H9 (cell line): Measurements from ENCODE around the gene RPRD1B. TPM values are rescaled to one million over a fixed set of nuclear protein-coding genes. Genes with fewer than 3 reads are reported as not detected.

Source experiments
- DNase-seq: peaks from one replicate; pipeline ENCODE4 v3.0.0-alpha.2; 2017
- H2AFZ ChIP-seq: one replicate; pipeline ENCODE4 v1.6.1; 2013; ENCODE audit warnings: mild to moderate bottlenecking, low read length, control low read depth, moderate library complexity
- H2AK5ac ChIP-seq: 2 replicates; pipeline ENCODE4 v1.6.1; 2013; ENCODE audit warnings: low read length, control low read depth, mixed read lengths; ENCODE audit not compliant: insufficient read length
- H2BK120ac ChIP-seq: one replicate; pipeline ENCODE4 v1.6.1; 2013; ENCODE audit warnings: low read depth, mild to moderate bottlenecking, low read length, control low read depth, inconsistent platforms; ENCODE audit not compliant: poor library complexity, severe bottlenecking
- H2BK12ac ChIP-seq: 2 replicates; pipeline ENCODE4 v1.6.1; 2013; ENCODE audit warnings: low read length, control low read depth, mixed read lengths, low read depth; ENCODE audit not compliant: insufficient read length
- H2BK15ac ChIP-seq: 2 replicates; pipeline ENCODE4 v1.6.1; 2013; ENCODE audit warnings: low read depth, low read length, control low read depth
- H2BK20ac ChIP-seq: one replicate; pipeline ENCODE4 v1.6.1; 2013; ENCODE audit warnings: low read depth, mild to moderate bottlenecking, low read length, control low read depth, inconsistent platforms; ENCODE audit not compliant: poor library complexity, severe bottlenecking
- H2BK5ac ChIP-seq: 2 replicates; pipeline ENCODE4 v1.6.1; 2013; ENCODE audit warnings: low read length, control low read depth, mixed read lengths; ENCODE audit not compliant: insufficient read length
- H3K14ac ChIP-seq: 2 replicates; pipeline ENCODE4 v1.6.1; 2013; ENCODE audit warnings: low read length, control low read depth; ENCODE audit not compliant: insufficient read depth
- H3K18ac ChIP-seq: 2 replicates; pipeline ENCODE4 v1.6.1; 2013; ENCODE audit warnings: low read depth, mild to moderate bottlenecking, mixed read lengths, low read length, control low read depth; ENCODE audit not compliant: insufficient read length
- H3K23ac ChIP-seq: 2 replicates; pipeline ENCODE4 v1.6.1; 2013; ENCODE audit warnings: low read length, control low read depth, mixed read lengths, low read depth; ENCODE audit not compliant: insufficient read length
- H3K23me2 ChIP-seq: 2 replicates; pipeline ENCODE4 v1.6.1; 2013; ENCODE audit warnings: low read depth, mild to moderate bottlenecking, mixed read lengths, low read length, control low read depth; ENCODE audit not compliant: insufficient read length, poor library complexity, severe bottlenecking
- H3K27ac ChIP-seq: 2 replicates; pipeline ENCODE4 v1.5.1; 2013; ENCODE audit warnings: low read length, control low read depth, mixed read lengths, low read depth; ENCODE audit not compliant: insufficient read length
- H3K27me3 ChIP-seq: 2 replicates; pipeline ENCODE4 v1.6.1; 2013; ENCODE audit warnings: low read length, control low read depth, inconsistent platforms; ENCODE audit not compliant: insufficient read depth
- H3K4ac ChIP-seq: 2 replicates; pipeline ENCODE4 v1.6.1; 2013; ENCODE audit warnings: low read depth, mild to moderate bottlenecking, control low read depth, inconsistent platforms, low read length, moderate library complexity
- H3K4me1 ChIP-seq: 2 replicates; pipeline ENCODE4 v1.6.1; 2013; ENCODE audit warnings: low read length, control low read depth, inconsistent platforms; ENCODE audit not compliant: insufficient read depth
- H3K4me2 ChIP-seq: 2 replicates; pipeline ENCODE4 v1.6.1; 2013; ENCODE audit warnings: low read length, control low read depth, mixed read lengths; ENCODE audit not compliant: insufficient read length, insufficient read depth
- H3K56ac ChIP-seq: 2 replicates; pipeline ENCODE4 v1.6.1; 2013; ENCODE audit warnings: low read depth, mild to moderate bottlenecking, mixed read lengths, low read length, control low read depth; ENCODE audit not compliant: insufficient read length
- H3K79me1 ChIP-seq: 2 replicates; pipeline ENCODE4 v1.6.1; 2013; ENCODE audit warnings: low read depth, mild to moderate bottlenecking, moderate library complexity, low read length, control low read depth, inconsistent platforms; ENCODE audit not compliant: insufficient read depth, poor library complexity, severe bottlenecking
- H3K79me2 ChIP-seq: 2 replicates; pipeline ENCODE4 v1.6.1; 2013; ENCODE audit warnings: low read length, control low read depth, inconsistent platforms; ENCODE audit not compliant: insufficient read depth
- H3K9ac ChIP-seq: 2 replicates; pipeline ENCODE4 v1.6.1; 2013; ENCODE audit warnings: low read length, control low read depth, mixed read lengths; ENCODE audit not compliant: insufficient read length; ENCODE audit errors: extremely low read depth
- H3K9me3 ChIP-seq: one replicate; pipeline ENCODE4 v1.6.1; 2013; ENCODE audit warnings: low read depth, low read length, inconsistent platforms; ENCODE audit not compliant: control insufficient read depth
- H3T11ph ChIP-seq: one replicate; pipeline ENCODE4 v1.6.1; 2013; ENCODE audit warnings: mild to moderate bottlenecking, low read length, control low read depth, inconsistent platforms
- H4K20me1 ChIP-seq: one replicate; pipeline ENCODE4 v1.6.1; 2013; ENCODE audit not compliant: control insufficient read depth, insufficient read length, insufficient read depth
- H4K5ac ChIP-seq: 2 replicates; pipeline ENCODE4 v1.6.1; 2013; ENCODE audit warnings: low read depth, mild to moderate bottlenecking, mixed read lengths, low read length, control low read depth; ENCODE audit not compliant: insufficient read length
- H4K8ac ChIP-seq: replicated peaks from 2 replicates; pipeline ENCODE4 v1.6.1; 2013; ENCODE audit warnings: low read length, control low read depth, mixed read lengths, low read depth; ENCODE audit not compliant: insufficient read length
- H4K91ac ChIP-seq: 2 replicates; pipeline ENCODE4 v1.6.1; 2013; ENCODE audit warnings: low read depth, mild to moderate bottlenecking, moderate library complexity, mixed read lengths, low read length, control low read depth; ENCODE audit not compliant: insufficient read length
- H3K27ac Mint-ChIP-seq, 3 experiments: 2 replicates in 2 of 3; 3 replicates in 1 of 3; pipeline ENCODE4 v1.8.0; 2020 to 2021; ENCODE audit warnings: mixed read lengths in 3 of 3, mild to moderate bottlenecking in 1 of 3, moderate library complexity in 1 of 3
- H3K27me3 Mint-ChIP-seq: 2 replicates; pipeline ENCODE4 v1.8.0; 2021; ENCODE audit warnings: low read depth, mild to moderate bottlenecking, moderate library complexity, mixed read lengths
- H3K36me3 Mint-ChIP-seq, 3 experiments: 2 replicates in 2 of 3; 3 replicates in 1 of 3; pipeline ENCODE4 v1.8.0; 2020 to 2021; ENCODE audit warnings: low read depth in 3 of 3, mixed read lengths in 3 of 3; ENCODE audit not compliant: insufficient read depth in 1 of 3
- H3K4me1 Mint-ChIP-seq, 2 experiments: 2 replicates each; pipeline ENCODE4 v1.8.0; 2020; ENCODE audit warnings: mixed read lengths in 2 of 2
- H3K4me3 Mint-ChIP-seq, 2 experiments: 2 replicates in 1 of 2; 3 replicates in 1 of 2; pipeline ENCODE4 v1.8.0; 2020 to 2021; ENCODE audit warnings: mild to moderate bottlenecking in 2 of 2, mixed read lengths in 2 of 2, moderate library complexity in 1 of 2
- H3K9me3 Mint-ChIP-seq, 2 experiments: 2 replicates in 1 of 2; 3 replicates in 1 of 2; pipeline ENCODE4 v1.8.0; 2020; ENCODE audit warnings: mild to moderate bottlenecking in 2 of 2, mixed read lengths in 2 of 2, moderate library complexity in 1 of 2
- CTCF ChIP-seq: fragments of 200-600 bp; sonication (generic); conservative IDR thresholded peaks from 3 replicates; pipeline ENCODE4 v1.8.0; 2021; ENCODE audit warnings: antibody characterized with exemption, mild to moderate bottlenecking
- WGBS: extraction: QIAGEN DNeasy Blood & Tissue Kit; methylation state at CpG from one replicate; pipeline ENCODE4 v1.1.7; 2013; ENCODE audit warnings: missing lambda C conversion rate, low lambda C conversion rate, mixed read lengths; ENCODE audit not compliant: insufficient read length; ENCODE audit errors: extremely low coverage; 5-methylcytosine and 5-hydroxymethylcytosine counted together
- total RNA-seq: library from RNA; stranded (reverse); gene quantifications from 2 replicates; pipeline ENCODE4 v1.2.1, GENCODE V29; 2021

Gene RPRD1B
- total RNA-seq, 1 experiment from 2014 or later, result 34.3 TPM

- H3K4ac ChIP-seq, result no peak overlapping the region
- H4K8ac ChIP-seq, result no peak overlapping the region
- H2BK12ac ChIP-seq, result no peak overlapping the region
- H3K4me1 ChIP-seq, result no peaks in the 10 kb centered on the region
- H2BK15ac ChIP-seq, result no peak overlapping the region
- no peak overlapping the region for H4K91ac ChIP-seq
- no peak overlapping the region for H2BK5ac ChIP-seq
- H3K79me2 ChIP-seq, result no peaks in the 10 kb centered on the region
- H3K4me2 ChIP-seq, result no peak overlapping the region
- H3K18ac ChIP-seq, result no peak overlapping the region
- H3K79me1 ChIP-seq, result no peaks in the 10 kb centered on the region
- no peak overlapping the region for H3K4me3 Mint-ChIP-seq
- H2AFZ ChIP-seq, result no peak overlapping the region
- no peak overlapping the region for H2BK20ac ChIP-seq
- no peaks in the 10 kb centered on the region for H3K27me3 ChIP-seq
- no peaks in the 10 kb centered on the region for H3K27me3 Mint-ChIP-seq
- no peak overlapping the region for H4K5ac ChIP-seq
- no CpG with 5 or more reads among the region's 5 CpGs for WGBS
- H3K9ac ChIP-seq, result no peak overlapping the region
- H3K27ac Mint-ChIP-seq, result no peak overlapping the region; a peak in 1 of 7 replicates
- H3K4me1 Mint-ChIP-seq, result peaks cover 4 to 16% of the 10 kb centered on the region in 2 experiments
- no peak for DNase-seq
- no peak overlapping the region for H2BK120ac ChIP-seq
- H3K9me3 ChIP-seq, result no peaks in the 10 kb centered on the region
- H3K14ac ChIP-seq, result no peak overlapping the region
- peaks cover 5 to 35% (median 30%) of the 10 kb centered on the region in 3 experiments; a peak in 6 of 7 replicates for H3K36me3 Mint-ChIP-seq
- H4K20me1 ChIP-seq, result no peaks in the 10 kb centered on the region
- no peaks in the 10 kb centered on the region for H3K23me2 ChIP-seq
- H3K9me3 Mint-ChIP-seq, result no peaks in the 10 kb centered on the region
- H2AK5ac ChIP-seq, result no peak overlapping the region
- no peak overlapping the region for H3T11ph ChIP-seq
- no peak overlapping the region for H3K56ac ChIP-seq
- TF ChIP-seq CTCF, result no peak
- H3K27ac ChIP-seq, result no peak overlapping the region
- H3K23ac ChIP-seq, result no peak overlapping the region
Measured at GRCh38 chr20:37988306-37988954, 45.1 kb upstream of the RPRD1B start.
